B cell (primary cell): ENCODE measurements around the gene FANCD2OS. TPM values are rescaled to one million over a fixed set of nuclear protein-coding genes. Genes with fewer than 3 reads are reported as not detected.

ENCODE experiments used
- ATAC-seq: fragments of 200-7000 bp; cut with Tn5 transposase; one replicate; pipeline ENCODE4 v1.10.0; 2021; ENCODE audit warnings: low read depth, mild to moderate bottlenecking, moderate number of reproducible peaks, moderate library complexity
- CTCF ChIA-PET: fragments of 350-600 bp; sonication (Branson Sonifier 250); formaldehyde crosslinking; loops from one replicate; lab custom pipeline; 2021; ENCODE audit warnings: antibody characterized with exemption, inconsistent platforms; lab: Charles Lee
- POLR2A ChIA-PET: fragments of 350-600 bp; sonication (Branson Sonifier 250); formaldehyde crosslinking; loops from one replicate; lab custom pipeline; 2021; ENCODE audit warnings: antibody characterized with exemption; lab: Charles Lee
- DNase-seq: peaks from one replicate; pipeline ENCODE4 v3.0.0; 2013
- H2AFZ ChIP-seq: 2 replicates; pipeline ENCODE4 v1.6.1; 2012; ENCODE audit warnings: mild to moderate bottlenecking, low read depth, low read length; ENCODE audit not compliant: insufficient read depth, poor library complexity, severe bottlenecking
- H3K27ac ChIP-seq, 2 donors: 1 replicate in 1 of 2; 2 replicates in 1 of 2; pipeline ENCODE4 v1.5.1; 2012 to 2013; ENCODE audit warnings: low read length in 2 of 2, mild to moderate bottlenecking in 2 of 2, moderate library complexity in 1 of 2
- H3K27me3 ChIP-seq, 4 experiments: fragments of 200-600 bp in 1 of 4; sonication (generic) in 1 of 4; replicated peaks in 1 of 4; 1 replicate in 2 of 4; 2 replicates in 2 of 4; pipeline versions ENCODE4 v1.6.1 to v1.7.0; 2013 to 2016; ENCODE audit warnings: low read length in 3 of 4, mild to moderate bottlenecking in 2 of 4, mixed read lengths in 1 of 4, moderate library complexity in 1 of 4; ENCODE audit not compliant: insufficient read depth in 4 of 4, control insufficient read depth in 3 of 4; ENCODE audit errors: control extremely low read depth in 1 of 4
- H3K36me3 ChIP-seq, 2 experiments: replicated peaks in 1 of 2; 1 replicate in 1 of 2; 2 replicates in 1 of 2; pipeline versions ENCODE4 v1.6.1 to v1.7.1; 2013; ENCODE audit warnings: low read length in 1 of 2; ENCODE audit not compliant: insufficient read depth in 2 of 2, control insufficient read depth in 1 of 2; ENCODE audit errors: control extremely low read depth in 1 of 2, extremely low read depth in 1 of 2
- H3K4me1 ChIP-seq, 2 donors: fragments of 200-600 bp in 1 of 2; sonication (generic) in 1 of 2; 1 replicate in 1 of 2; 2 replicates in 1 of 2; pipeline versions ENCODE4 v1.5.1 to v1.6.1; 2013 to 2017; ENCODE audit warnings: low read length in 2 of 2; ENCODE audit not compliant: control insufficient read depth in 2 of 2, insufficient read depth in 2 of 2
- H3K4me2 ChIP-seq: replicated peaks from 2 replicates; pipeline ENCODE3; 2012; ENCODE audit warnings: mild to moderate bottlenecking, low read depth, low read length; ENCODE audit not compliant: poor library complexity, severe bottlenecking
- H3K4me3 ChIP-seq, 5 experiments: fragments of 200-600 bp in 1 of 5; sonication (generic) in 1 of 5; 1 replicate in 3 of 5; 2 replicates in 2 of 5; pipeline versions ENCODE4 v1.5.1 to v1.7.0; 2011 to 2016; ENCODE audit warnings: low read length in 4 of 5, mild to moderate bottlenecking in 4 of 5, low read depth in 2 of 5, control low read depth in 1 of 5, moderate library complexity in 1 of 5; ENCODE audit not compliant: insufficient read depth in 1 of 5; ENCODE audit errors: control extremely low read depth in 1 of 5, extremely low read depth in 1 of 5
- H3K79me2 ChIP-seq: fragments of 200-600 bp; sonication (generic); one replicate; pipeline ENCODE4 v1.6.0; 2016; ENCODE audit warnings: low read length; ENCODE audit not compliant: control insufficient read depth, insufficient read depth
- H3K9ac ChIP-seq: fragments of 200-600 bp; sonication (generic); 2 replicates; pipeline ENCODE4 v1.6.1; 2017; ENCODE audit warnings: mild to moderate bottlenecking, low read length, moderate library complexity
- H3K9me3 ChIP-seq, 3 donors: one replicate each; pipeline versions ENCODE4 v1.6.1 to v1.7.1; 2013; ENCODE audit warnings: low read length in 2 of 3; ENCODE audit not compliant: control insufficient read depth in 2 of 3, insufficient read depth in 1 of 3; ENCODE audit errors: control extremely low read depth in 1 of 3
- H4K20me1 ChIP-seq: 2 replicates; pipeline ENCODE4 v1.6.0; 2012; ENCODE audit warnings: mild to moderate bottlenecking, low read length; ENCODE audit not compliant: insufficient read depth, control insufficient read depth, poor library complexity, severe bottlenecking
- H3K27ac Mint-ChIP-seq: one replicate; pipeline ENCODE4 v1.8.0; 2021; ENCODE audit warnings: mixed read lengths
- H3K27me3 Mint-ChIP-seq: one replicate; pipeline ENCODE4 v1.8.0; 2021; ENCODE audit warnings: mixed read lengths
- H3K4me1 Mint-ChIP-seq: one replicate; pipeline ENCODE4 v1.8.0; 2021; ENCODE audit warnings: mixed read lengths
- H3K4me3 Mint-ChIP-seq: one replicate; pipeline ENCODE4 v1.8.0; 2021; ENCODE audit warnings: mixed read lengths
- H3K9me3 Mint-ChIP-seq: one replicate; pipeline ENCODE4 v1.8.0; 2022; ENCODE audit warnings: mixed read lengths; ENCODE audit not compliant: insufficient read depth
- EZH2 ChIP-seq: IDR thresholded peaks from 2 replicates; pipeline ENCODE4 v1.6.1; 2012; ENCODE audit warnings: borderline replicate concordance, low read depth, mild to moderate bottlenecking, moderate library complexity, low read length; ENCODE audit not compliant: insufficient read depth, poor library complexity, severe bottlenecking
- WGBS: methylation state at CpG from one replicate; pipeline ENCODE4 v1.1.5; 2013; ENCODE audit warnings: missing lambda C conversion rate; ENCODE audit not compliant: insufficient coverage; 5-methylcytosine and 5-hydroxymethylcytosine counted together
- intact Hi-C: fragments of 100-400 bp; cut with micrococcal nuclease; formaldehyde crosslinking; loops from one replicate; pipeline ENCODE4 v1.10.0; 2022
- polyA plus RNA-seq: library from polyadenylated mRNA; depleted of rRNA; stranded (reverse); fragments of >200 nt; gene quantifications from 2 replicates; pipeline ENCODE4 v1.2.3, GENCODE V29; 2012
- total RNA-seq, 2 donors: library from RNA; stranded (reverse); fragments of 120-200 nt in 1 of 2; gene quantifications; 1 replicate in 1 of 2; 2 replicates in 1 of 2; pipeline versions ENCODE4 v1.2.3 to v1.2.4, GENCODE V29; 2013 to 2022
- TF ChIP-seq, protein P1 (sequence below): fragments of 200-600 bp; IDR thresholded peaks from one replicate; pipeline ENCODE4 v1.8.0; 2022; ENCODE audit warnings: antibody characterized with exemption, mild to moderate bottlenecking

Gene FANCD2OS
- total and polyA plus RNA-seq, 2 donors (not counting 1 experiment from before 2014, with no cell fraction given): not detected

DNA sequence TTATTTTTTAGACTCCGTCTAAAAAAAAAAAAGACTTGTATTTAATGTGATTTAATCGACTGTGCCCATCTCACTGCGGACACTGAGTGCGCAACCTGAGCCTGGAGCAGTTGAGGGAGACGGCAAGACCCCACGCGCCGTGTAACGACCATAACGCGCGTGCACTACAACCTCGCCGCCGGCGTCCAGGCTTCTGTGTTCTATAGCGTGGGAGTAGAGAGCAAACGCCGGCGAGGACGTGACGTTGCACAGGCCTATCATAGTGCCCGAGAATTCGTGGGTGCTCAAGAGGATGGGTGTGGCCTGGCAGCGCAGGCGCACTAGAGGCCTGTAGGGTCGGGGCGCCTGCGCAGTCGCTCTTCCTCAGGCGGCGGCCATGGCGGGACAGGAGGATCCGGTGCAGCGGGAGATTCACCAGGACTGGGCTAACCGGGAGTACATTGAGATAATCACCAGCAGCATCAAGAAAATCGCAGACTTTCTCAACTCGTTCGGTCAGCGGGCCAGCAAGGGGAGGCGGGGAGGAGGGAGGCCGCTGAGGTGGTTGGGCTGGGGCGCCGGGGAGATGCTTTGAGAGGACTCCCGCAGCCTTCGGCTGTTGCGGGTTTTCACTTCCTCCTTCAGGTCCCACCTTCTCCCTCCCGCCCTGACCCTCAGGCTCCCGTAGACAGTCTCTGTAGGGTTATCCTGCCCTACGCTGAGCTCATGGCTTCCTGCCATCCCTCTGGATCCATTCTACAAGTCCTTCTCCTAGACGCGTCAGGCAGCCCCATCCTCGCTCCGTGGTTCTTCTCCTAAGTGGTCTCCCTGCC, 7.5 kb upstream of the FANCD2OS start, which contains the start of gene BRK1:
Gene BRK1 (plus strand): TSS at position 350 of the 812 bp plus-strand sequence. CDS start 27 bp downstream, at position 377.
- Histone ChIP-seq H3K4me3 (peak within 1 kb of the TSS; percentile 61 to 96 (median 84)), H3K4me1 (peaks cover 16 to 27% of the 10 kb centered on the region in 2 donors), H3K9me3 (no peaks in the 10 kb centered on the region), H3K27me3 (no peaks in the 10 kb centered on the region), H3K36me3 (no peaks in the 10 kb centered on the region), H3K9ac (peak within 1 kb of the TSS; percentile 88), H2AFZ (peak within 1 kb of the TSS; percentile 88), H3K27ac (peak within 1 kb of the TSS; percentile 48 to 85), H4K20me1 (peaks cover 35% of the 10 kb centered on the region), H3K79me2 (peaks cover 50% of the 10 kb centered on the region), H3K4me2 (peak within 1 kb of the TSS; percentile 92)
- Mint-ChIP-seq H3K27me3 (no peaks in the 10 kb centered on the region), H3K4me1 (peaks cover 34% of the 10 kb centered on the region), H3K9me3 (no peaks in the 10 kb centered on the region), H3K4me3 (peak within 1 kb of the TSS; percentile 94), H3K27ac (peak within 1 kb of the TSS; percentile 97)
- POLR2A ChIA-PET: interaction anchor here (0.6 to 2.3 kb wide), 4 partner anchors 18 to 182 kb away, joined by 3 to 6 read pairs (median 3); partner anchors contain the start of gene VHL
- intact Hi-C loops: loop anchor here (1.0 to 10.0 kb wide), 11 partner anchors 26 to 717 kb away; partner anchors contain the start of genes BRPF1, CRELD1, EMC3 and FANCD2
- CTCF ChIA-PET: interaction anchor here (0.7 to 1.4 kb wide), 4 partner anchors 108 to 204 kb away, joined by 3 to 4 read pairs (median 3); no protein-coding TSS in a partner anchor
- peak; percentile 96 for ATAC-seq
- peak; percentile 98 for DNase-seq
- TF ChIP-seq, protein P1, sequence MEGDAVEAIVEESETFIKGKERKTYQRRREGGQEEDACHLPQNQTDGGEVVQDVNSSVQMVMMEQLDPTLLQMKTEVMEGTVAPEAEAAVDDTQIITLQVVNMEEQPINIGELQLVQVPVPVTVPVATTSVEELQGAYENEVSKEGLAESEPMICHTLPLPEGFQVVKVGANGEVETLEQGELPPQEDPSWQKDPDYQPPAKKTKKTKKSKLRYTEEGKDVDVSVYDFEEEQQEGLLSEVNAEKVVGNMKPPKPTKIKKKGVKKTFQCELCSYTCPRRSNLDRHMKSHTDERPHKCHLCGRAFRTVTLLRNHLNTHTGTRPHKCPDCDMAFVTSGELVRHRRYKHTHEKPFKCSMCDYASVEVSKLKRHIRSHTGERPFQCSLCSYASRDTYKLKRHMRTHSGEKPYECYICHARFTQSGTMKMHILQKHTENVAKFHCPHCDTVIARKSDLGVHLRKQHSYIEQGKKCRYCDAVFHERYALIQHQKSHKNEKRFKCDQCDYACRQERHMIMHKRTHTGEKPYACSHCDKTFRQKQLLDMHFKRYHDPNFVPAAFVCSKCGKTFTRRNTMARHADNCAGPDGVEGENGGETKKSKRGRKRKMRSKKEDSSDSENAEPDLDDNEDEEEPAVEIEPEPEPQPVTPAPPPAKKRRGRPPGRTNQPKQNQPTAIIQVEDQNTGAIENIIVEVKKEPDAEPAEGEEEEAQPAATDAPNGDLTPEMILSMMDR: no peak
- no peak for TF ChIP-seq EZH2
- whole genome bisulfite sequencing: 1% methylated on average over 46 of the region's 54 CpGs

DNA sequence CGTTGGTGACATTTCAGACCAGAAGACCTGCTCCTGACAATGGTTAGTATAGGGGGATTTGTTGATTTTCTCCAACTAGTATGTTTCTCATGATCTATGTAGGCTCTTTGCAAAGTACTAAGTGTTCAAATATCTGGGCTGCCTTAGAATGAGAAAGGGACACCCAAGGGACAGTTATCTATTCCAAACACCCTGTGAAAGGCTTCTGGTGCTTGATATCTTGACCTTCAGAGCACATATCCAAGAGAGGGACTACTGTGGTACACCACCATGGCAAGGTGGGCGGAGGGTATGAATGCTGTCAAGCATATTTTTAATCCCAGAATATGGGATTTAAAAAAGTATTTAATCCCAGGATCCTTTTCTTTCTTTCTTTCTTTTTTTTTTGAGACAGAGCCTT, 1.1 kb downstream of the FANCD2OS start:
- DNase-seq: no peak
- intact Hi-C loops: no loop called here
- no peak for TF ChIP-seq EZH2
- TF ChIP-seq, protein P1: no peak
- no peaks in the 10 kb centered on the region for H4K20me1 ChIP-seq
- Mint-ChIP-seq H3K4me3 (no peak overlapping the region), H3K9me3 (no peaks in the 10 kb centered on the region), H3K27ac (no peak overlapping the region), H3K27me3 (peaks cover 2% of the 10 kb centered on the region), H3K4me1 (no peaks in the 10 kb centered on the region)
- no peak for ATAC-seq
- no peak overlapping the region for H3K4me2 ChIP-seq
- CTCF ChIA-PET: no interaction called here
- POLR2A ChIA-PET: no interaction called here
- H3K36me3 ChIP-seq: no peaks in the 10 kb centered on the region
- 83% methylated on average over 1 of the region's 2 CpGs for WGBS
- no peaks in the 10 kb centered on the region for H3K9me3 ChIP-seq
- no peaks in the 10 kb centered on the region for H3K79me2 ChIP-seq
- no peaks in the 10 kb centered on the region for H3K4me1 ChIP-seq
- no peak overlapping the region for H3K9ac ChIP-seq
- no peaks in the 10 kb centered on the region for H3K27me3 ChIP-seq
- H2AFZ ChIP-seq: no peak overlapping the region
- no peak overlapping the region for H3K27ac ChIP-seq
- no peak overlapping the region for H3K4me3 ChIP-seq
